Left hindlimb (tissue), 1 donor: ENCODE data around the gene ABCB6.
"Not testable (repeated sequence)": the region's sequence is repeated elsewhere in the genome, so short reads cannot be mapped to it uniquely, and the experiment has no call there.

Experiments used
- DNase-seq: peaks from one replicate; pipeline ENCODE4 v3.0.0-alpha.2; 2018

Gene ABCB6

DNA sequence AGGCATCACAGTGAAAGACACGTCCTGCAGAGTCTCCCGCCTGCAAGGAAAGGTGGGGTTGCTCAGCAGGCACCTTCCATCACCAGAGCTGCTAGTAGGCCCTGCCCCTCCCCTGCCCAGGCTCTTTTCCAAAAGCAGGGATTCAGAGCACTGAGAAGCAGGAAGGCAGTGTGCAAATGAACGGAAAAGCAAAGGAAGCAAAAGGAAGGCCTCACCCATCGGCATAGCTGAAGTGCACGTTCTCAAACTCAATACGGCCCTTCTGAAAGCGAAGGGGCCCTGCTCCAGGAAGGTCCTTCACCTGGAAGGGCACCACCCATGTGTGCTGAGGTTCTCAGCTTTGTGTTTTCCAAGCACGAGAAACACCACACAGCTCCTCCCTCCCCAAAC lies 5.7 kb downstream of the ABCB6 start:
- no peak for DNase-seq

DNA sequence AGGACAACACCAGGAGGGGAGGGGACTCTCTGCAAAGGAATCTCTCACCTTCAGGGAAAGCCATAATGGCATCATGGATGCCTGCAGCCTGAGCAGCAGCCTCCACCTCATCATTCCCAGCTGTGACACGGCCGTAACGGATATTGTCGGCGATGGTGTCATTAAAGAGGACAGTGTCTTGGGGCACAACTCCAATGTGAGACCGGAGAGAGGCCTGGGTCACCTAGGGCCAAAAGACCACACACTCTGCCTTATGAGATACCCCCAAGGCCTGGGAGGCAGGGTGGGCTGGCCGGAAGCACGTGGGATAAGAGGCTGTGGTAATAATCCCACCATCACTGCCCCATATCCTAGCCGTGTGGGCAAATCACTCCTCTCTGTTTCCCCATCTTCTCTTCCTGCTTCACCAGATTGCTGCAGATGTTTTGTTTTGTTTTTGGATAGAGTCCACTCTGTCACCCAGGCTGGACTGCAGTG lies 7.8 kb downstream of the ABCB6 start:
- no peak for DNase-seq

DNA sequence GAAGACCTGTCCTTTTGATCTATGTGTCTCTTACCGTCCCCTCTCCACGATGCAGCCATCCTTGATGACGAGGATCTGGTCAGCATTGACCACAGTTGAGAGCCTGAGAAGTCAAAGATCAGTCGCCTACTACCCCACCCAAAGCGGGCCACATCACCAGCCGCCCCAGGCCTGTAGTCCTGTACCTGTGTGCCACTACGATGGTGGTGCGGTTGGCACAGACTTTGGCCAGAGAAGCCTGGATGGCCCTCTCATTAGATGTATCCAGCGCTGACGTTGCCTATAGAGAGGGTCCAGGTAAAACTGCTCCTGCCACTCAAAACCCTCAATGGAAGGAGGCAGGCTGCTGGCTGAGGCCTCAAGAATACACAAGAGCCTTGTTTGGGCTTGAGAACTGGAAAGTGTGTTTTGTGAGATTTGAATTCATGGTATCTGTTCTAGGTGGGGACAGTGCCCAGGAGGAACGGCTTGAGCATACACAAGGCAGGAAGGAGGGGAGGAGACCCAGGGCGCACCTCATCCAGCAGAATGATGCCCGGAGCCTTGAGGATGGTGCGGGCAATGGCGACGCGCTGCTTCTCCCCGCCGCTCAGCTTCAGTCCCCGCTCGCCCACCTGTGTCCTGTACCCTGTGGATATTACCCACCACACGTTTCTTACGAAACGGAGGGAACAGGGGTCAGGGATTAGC lies 8.4 kb downstream of the ABCB6 start:
- DNase-seq = no peak

DNA sequence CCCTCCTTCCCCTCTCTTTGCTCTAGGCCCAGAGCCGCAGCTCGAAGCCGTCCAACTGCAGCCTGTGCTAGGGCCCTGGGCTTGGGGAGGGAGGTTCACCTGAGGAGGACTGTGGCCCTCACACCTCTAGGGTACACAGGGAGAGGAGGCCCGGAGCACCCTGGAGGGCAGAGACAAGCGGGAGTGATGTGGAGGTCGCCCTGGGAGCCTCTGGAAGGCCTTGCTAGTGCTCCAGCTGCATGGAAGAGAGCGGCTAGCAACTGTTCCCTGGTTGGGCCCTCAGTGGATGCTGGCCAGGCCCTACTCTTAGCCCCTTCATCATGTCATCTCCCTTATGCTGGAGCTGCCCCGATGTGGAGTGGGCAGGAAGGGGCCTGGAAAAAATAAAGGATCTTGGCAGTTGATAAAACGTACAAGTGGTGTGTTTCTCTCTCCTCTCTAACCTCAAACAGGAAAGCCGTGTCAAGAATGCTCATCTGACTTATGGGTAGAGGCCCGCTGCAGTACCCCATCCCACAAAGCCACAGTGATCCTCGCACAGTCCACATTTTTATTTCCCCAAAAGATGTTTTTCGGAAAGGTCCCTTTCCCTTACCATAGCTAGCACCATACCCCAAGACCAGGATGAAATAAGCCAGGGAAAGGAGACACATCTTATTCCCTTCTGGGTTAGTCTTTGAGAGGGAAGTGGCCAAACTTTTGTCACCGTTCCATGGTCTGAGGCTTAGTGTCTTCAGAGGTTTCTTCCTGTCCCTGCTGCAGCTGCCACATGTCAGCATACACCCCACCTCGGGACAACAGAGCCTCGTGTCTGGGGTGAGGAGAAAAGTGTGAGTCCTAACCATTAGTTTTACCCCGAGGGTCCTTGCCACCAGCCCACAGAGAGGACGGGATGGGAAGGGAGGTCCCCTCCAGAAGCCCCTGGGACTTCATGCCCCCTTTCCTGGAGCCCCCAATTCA lies 9.2 kb downstream of the ABCB6 start:
- no peak for DNase-seq

- no peak for DNase-seq
Observed at GRCh38 chr2:219207884-219208740, 10.6 kb downstream of the ABCB6 start.

- DNase-seq = no peak
Observed at GRCh38 chr2:219207134-219207883, 11.4 kb downstream of the ABCB6 start.

GRCh38 chr2:219206328-219207133 lies 12.2 kb downstream of the ABCB6 start, which contains the start of gene ZFAND2B:
TSS of gene ZFAND2B (plus strand) at chr2:219206782. CDS start at chr2:219206988, 206 bp downstream.
- peak; percentile 96 for DNase-seq

GRCh38 chr2:219205981-219206327 lies 12.8 kb downstream of the ABCB6 start:
- DNase-seq = no peak

- no peak for DNase-seq
Observed at GRCh38 chr2:219205165-219205538, 13.6 kb downstream of the ABCB6 start.

DNA sequence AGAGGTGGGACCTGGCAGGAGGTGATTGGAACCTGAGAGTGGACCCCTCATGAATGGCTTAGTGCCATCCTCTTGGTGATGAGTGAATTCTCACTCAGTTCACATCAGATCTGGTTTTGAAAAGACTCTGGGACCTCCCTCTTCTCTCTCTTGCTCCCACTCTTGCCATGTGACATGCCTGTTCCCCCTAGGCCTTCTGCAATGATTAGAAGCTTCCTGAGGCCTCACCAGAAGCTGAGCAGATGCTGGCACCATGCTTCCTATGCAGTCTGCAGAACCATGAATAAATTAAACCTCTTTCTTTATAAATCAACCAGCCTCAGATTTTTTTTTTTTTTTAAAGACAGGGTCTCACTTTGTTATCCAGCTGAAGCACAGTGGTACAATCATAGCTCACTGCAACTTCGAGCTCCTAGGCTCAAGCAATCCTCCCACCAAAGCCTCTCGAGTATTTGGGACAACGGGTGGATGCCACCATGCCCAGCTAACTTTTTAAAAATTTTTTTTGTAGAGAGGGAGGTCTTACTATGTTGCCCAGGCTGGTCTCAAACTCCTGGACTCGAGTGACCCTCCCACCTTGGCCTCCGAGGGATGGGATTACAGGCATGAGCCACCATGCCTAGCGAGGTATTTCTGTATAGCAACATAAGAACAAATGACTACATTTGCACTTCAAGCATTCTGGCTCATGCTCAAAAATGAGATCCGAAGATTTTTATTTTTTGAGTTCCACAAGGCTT lies 14.2 kb downstream of the ABCB6 start:
- no peak for DNase-seq

DNA sequence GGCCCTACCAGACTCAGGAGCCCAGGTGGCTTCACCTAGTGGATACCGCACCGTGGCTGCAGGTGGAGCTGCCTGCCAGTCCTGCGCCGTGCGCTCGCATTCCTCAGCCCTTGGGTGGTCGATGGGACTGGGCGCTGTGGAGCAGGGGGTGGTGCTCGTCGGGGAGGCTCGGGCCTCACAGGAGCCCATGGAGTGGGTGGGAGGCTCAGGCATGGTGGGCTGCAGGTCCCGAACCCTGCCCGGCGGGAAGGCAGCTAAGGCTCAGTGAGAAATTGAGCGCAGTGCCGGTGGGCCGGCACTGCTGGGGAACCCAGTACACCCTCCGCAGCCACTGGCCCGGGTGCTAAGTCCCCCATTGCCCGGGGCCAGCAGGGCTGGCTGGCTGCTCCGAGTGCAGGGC lies 17.4 kb downstream of the ABCB6 start:
- not testable (repeated sequence) for DNase-seq

DNA sequence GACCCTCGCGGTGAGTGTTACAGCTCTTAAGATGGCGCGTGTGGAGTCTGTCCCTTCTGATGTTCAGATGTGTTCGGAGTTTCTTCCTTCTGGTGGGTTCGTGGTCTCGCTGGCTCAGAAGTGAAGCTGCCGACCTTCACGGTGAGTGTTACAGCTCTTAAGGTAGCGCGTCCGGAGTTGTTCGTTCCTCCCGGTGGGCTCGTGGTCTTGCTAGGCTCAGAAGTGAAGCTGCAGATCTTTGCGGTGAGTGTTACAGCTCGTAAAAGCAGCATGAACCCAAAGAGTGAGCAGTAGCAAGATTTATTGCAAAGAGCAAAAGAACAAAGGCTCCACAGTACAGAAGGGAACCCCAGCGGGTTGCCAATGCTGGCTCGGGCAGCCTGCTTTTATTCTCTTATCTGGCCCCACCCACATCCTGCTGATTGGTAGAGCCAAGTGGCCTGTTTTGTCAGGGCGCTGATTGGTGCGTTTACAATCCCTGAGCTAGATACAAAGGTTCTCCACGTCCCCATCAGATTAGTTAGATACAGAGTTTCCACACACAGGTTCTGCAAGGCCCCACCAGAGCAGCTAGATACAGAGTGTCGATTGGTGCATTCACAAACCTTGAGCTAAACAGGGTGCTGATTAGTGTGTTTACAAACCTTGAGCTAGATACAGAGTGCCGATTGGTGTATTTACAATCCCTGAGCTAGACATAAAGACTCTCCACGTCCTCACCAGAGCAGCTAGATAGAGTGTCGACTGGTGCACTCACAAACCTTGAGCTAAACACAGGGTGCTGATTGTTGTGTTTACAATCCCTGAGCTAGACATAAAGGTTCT lies 18.0 kb downstream of the ABCB6 start:
- not testable (repeated sequence) for DNase-seq

DNA sequence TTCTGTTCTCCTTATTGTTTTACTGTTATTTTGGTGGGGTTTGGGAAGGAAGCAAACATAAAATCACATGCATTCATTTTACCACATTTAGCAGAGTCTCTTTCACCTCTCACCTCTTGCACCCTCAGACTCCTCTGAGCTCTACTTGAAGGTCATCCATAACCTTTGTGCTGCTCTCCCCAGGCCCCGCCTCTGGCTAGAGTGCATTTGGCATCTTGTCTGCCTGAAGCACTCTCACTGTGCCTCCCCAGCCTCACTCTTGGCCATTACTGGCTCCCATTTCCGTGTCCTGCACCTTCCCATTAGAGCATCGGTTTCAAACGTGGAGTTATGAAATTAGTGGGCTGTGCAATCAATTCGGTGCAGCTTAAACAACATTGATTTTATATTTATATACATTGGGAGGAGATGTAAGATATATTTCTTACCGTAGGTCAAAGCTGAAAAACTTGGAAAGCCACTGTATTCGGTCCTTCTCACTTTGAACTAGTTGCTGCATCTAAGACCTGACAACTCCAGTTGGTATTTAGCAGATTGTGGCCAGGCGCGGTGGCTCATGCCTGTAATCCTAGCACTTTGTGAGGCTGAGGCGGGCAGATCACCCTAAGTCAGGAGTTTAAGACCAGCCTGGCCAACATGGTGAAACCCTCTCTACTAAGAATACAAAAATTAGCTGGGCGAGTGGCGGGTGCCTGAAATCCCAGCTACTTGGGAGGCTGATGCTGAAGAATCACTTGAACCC lies 19.1 kb downstream of the ABCB6 start:
- no peak for DNase-seq

DNA sequence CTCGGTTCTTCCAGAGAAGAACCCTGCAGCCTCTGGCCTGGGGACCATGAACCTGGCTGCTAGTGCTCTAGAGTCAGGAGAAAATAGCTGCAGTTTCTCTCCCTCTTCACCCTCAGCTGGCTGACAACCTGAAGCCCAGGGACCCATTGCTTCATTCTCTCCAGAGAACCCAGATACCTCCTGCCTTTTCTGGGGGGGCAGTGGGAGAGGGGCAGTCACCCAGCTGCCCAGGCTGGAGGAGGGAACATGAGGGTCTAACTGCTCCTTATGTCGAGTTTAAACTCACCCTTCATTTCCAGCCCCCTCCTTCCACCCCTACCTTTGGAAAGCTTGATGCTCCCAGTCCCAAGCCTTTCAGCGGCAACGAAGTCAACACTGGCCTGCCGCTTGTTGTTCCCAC lies 19.8 kb downstream of the ABCB6 start:
- DNase-seq = no peak

DNA sequence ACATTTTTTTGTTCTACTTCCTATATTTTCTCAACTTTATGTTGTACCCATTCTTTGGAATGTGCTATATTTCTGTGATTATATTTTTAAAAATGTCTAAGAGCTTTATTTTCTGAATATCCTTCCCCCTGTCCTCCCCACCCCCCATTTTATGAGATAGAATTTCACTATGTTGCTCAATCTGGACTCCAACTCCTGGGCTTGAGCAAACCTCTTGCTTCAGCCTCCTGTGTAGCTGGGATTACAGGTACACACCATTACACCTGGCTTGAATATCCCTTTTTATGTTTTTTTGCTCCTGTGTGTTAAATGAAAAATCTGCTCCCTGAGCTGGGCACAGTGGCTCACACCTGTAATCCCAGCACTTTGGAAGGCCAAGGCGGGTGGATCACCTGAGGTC lies 21.4 kb downstream of the ABCB6 start:
- no peak for DNase-seq

DNA sequence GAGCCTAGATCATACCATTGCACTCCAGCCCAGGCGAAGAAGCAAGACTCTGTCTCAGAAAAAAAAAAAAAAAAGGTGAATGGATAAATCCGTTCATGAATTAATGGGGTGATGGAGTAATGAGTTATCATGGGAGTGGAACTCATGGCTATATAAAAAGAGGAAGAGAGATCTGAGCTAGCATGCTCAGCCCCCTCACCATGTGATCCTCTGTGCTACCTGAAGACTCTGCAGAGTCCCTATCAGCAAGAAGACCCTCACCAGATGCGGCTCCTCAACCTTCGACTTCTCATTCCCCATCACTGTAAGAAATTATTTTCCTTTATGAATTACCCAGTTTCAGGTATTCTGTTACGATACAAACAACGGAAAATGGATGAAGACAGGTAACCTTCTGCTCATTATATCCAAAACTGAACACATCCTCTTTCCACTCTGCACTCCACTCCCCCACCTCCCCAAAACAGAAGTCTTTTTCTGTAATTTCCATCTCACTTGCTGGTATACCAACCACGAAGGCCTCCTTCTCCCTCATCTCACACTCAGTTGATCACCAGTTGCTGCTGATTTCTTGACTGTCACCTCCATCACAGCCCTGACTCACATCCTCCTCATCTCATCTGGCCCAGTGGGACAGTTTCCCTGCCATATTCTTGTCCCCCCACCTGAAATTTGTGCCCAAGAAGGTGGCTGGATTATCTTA lies 31.9 kb downstream of the ABCB6 start:
- no peak for DNase-seq

DNA sequence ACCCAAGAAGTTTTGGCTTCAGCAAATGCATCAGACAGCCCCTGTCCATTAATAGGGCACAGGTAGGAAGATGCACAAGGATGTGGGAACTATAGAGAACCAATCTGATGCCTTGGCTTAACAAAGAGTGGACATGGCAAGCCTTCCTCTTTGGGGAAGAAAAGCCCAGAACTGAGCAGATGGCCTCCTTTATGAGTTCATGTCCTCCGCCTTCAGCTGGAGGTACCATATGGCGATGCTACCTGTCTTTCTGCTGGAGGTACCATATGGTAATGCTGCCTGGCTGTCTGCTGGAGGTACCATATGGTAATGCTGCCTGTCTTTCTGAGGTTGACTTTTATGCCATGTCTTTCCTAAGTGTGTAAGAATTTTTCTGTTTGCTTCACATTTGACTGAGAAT lies 34.6 kb downstream of the ABCB6 start:
- no peak for DNase-seq

GRCh38 chr2:219183151-219183772 lies 35.5 kb downstream of the ABCB6 start:
- no peak for DNase-seq
